Mononuclear cell (primary cell): ENCODE data around the gene PDE4D. TPM values are rescaled to one million over a fixed set of nuclear protein-coding genes. Genes with fewer than 3 reads are reported as not detected.
"Not testable (repeated sequence)": the region's sequence is repeated elsewhere in the genome, so short reads cannot be mapped to it uniquely, and the experiment has no call there.

ENCODE experiments used
- H3K27me3 ChIP-seq: 2 replicates; pipeline ENCODE4 v1.6.0; 2011; ENCODE audit warnings: low read length, control low read depth; ENCODE audit not compliant: insufficient read depth
- H3K4me1 ChIP-seq: 2 replicates; pipeline ENCODE4 v1.5.1; 2011; ENCODE audit warnings: mild to moderate bottlenecking, low read length, control low read depth; ENCODE audit not compliant: insufficient read depth
- H3K4me3 ChIP-seq: 2 replicates; pipeline ENCODE4 v1.5.1; 2011; ENCODE audit warnings: mild to moderate bottlenecking, low read length, moderate library complexity
- H3K9me3 ChIP-seq: 2 replicates; pipeline ENCODE4 v1.5.1; 2011; ENCODE audit warnings: low read depth, mild to moderate bottlenecking, control low read depth, low read length
- total RNA-seq: library from RNA; depleted of rRNA; stranded (reverse); fragments of >200 nt; gene quantifications from one replicate; pipeline ENCODE4 v1.2.3, GENCODE V29; 2012

The PDE4D gene
- total RNA-seq, 1 donor, result 171 TPM

- H3K4me3 ChIP-seq, result no peak overlapping the region
- H3K9me3 ChIP-seq, result no peaks in the 10 kb centered on the region
- no peaks in the 10 kb centered on the region for H3K27me3 ChIP-seq
- H3K4me1 ChIP-seq, result no peaks in the 10 kb centered on the region
These were observed 405.5 kb downstream of the PDE4D start for GRCh38 chr5:59487772-59488729.

GRCh38 chr5:59487068-59487686, 406.3 kb downstream of the PDE4D start:
- Histone ChIP-seq H3K9me3 (no peaks in the 10 kb centered on the region), H3K4me1 (no peaks in the 10 kb centered on the region), H3K4me3 (no peak overlapping the region), H3K27me3 (no peaks in the 10 kb centered on the region)

- Histone ChIP-seq H3K9me3 (no peaks in the 10 kb centered on the region), H3K27me3 (no peaks in the 10 kb centered on the region), H3K4me1 (no peaks in the 10 kb centered on the region), H3K4me3 (no peak overlapping the region)
These were observed 407.0 kb downstream of the PDE4D start for GRCh38 chr5:59486508-59486907.

GRCh38 chr5:59485629-59486439, 407.7 kb downstream of the PDE4D start:
- Histone ChIP-seq H3K4me3 (no peak overlapping the region), H3K9me3 (no peaks in the 10 kb centered on the region), H3K27me3 (no peaks in the 10 kb centered on the region), H3K4me1 (no peaks in the 10 kb centered on the region)

GRCh38 chr5:59485107-59485506, 408.4 kb downstream of the PDE4D start:
- Histone ChIP-seq H3K27me3 (no peaks in the 10 kb centered on the region), H3K4me3 (no peak overlapping the region), H3K4me1 (no peaks in the 10 kb centered on the region), H3K9me3 (no peaks in the 10 kb centered on the region)

GRCh38 chr5:59484618-59485017, 408.9 kb downstream of the PDE4D start:
- Histone ChIP-seq H3K27me3 (no peaks in the 10 kb centered on the region), H3K4me3 (no peak overlapping the region), H3K4me1 (no peaks in the 10 kb centered on the region), H3K9me3 (no peaks in the 10 kb centered on the region)

- Histone ChIP-seq H3K9me3 (no peaks in the 10 kb centered on the region), H3K4me3 (no peak overlapping the region), H3K4me1 (no peaks in the 10 kb centered on the region), H3K27me3 (no peaks in the 10 kb centered on the region)
These were observed 409.5 kb downstream of the PDE4D start for GRCh38 chr5:59483971-59484472.

GRCh38 chr5:59479086-59479485, 414.4 kb downstream of the PDE4D start:
- Histone ChIP-seq H3K27me3 (no peaks in the 10 kb centered on the region), H3K4me3 (no peak overlapping the region), H3K4me1 (no peaks in the 10 kb centered on the region), H3K9me3 (no peaks in the 10 kb centered on the region)

- H3K27me3 ChIP-seq, result no peaks in the 10 kb centered on the region
- no peak overlapping the region for H3K4me3 ChIP-seq
- no peaks in the 10 kb centered on the region for H3K9me3 ChIP-seq
- H3K4me1 ChIP-seq, result no peaks in the 10 kb centered on the region
These were observed 419.2 kb downstream of the PDE4D start for GRCh38 chr5:59474324-59474723.

- Histone ChIP-seq H3K27me3 (no peaks in the 10 kb centered on the region), H3K4me3 (no peak overlapping the region), H3K4me1 (no peaks in the 10 kb centered on the region), H3K9me3 (no peaks in the 10 kb centered on the region)
These were observed 419.9 kb downstream of the PDE4D start for GRCh38 chr5:59473611-59474010.

GRCh38 chr5:59471463-59471862, 422.1 kb downstream of the PDE4D start:
- no peaks in the 10 kb centered on the region for H3K27me3 ChIP-seq
- no peak overlapping the region for H3K4me3 ChIP-seq
- no peaks in the 10 kb centered on the region for H3K4me1 ChIP-seq
- no peaks in the 10 kb centered on the region for H3K9me3 ChIP-seq

- no peaks in the 10 kb centered on the region for H3K9me3 ChIP-seq
- no peaks in the 10 kb centered on the region for H3K27me3 ChIP-seq
- no peaks in the 10 kb centered on the region for H3K4me1 ChIP-seq
- H3K4me3 ChIP-seq, result no peak overlapping the region
These were observed 425.6 kb downstream of the PDE4D start for GRCh38 chr5:59467969-59468368.

GRCh38 chr5:59466271-59466670, 427.3 kb downstream of the PDE4D start:
- Histone ChIP-seq H3K4me3 (no peak overlapping the region), H3K4me1 (no peaks in the 10 kb centered on the region), H3K9me3 (no peaks in the 10 kb centered on the region), H3K27me3 (no peaks in the 10 kb centered on the region)

- Histone ChIP-seq H3K4me3 (no peak overlapping the region), H3K4me1 (no peaks in the 10 kb centered on the region), H3K9me3 (no peaks in the 10 kb centered on the region), H3K27me3 (no peaks in the 10 kb centered on the region)
These were observed 428.6 kb downstream of the PDE4D start for GRCh38 chr5:59464969-59465368.

- H3K4me1 ChIP-seq, result not testable (repeated sequence)
These were observed 429.8 kb downstream of the PDE4D start for GRCh38 chr5:59463618-59464166.

More at GRCh38 chr5:59463618-59464166, 429.8 kb downstream of the PDE4D start:
- not testable (repeated sequence) for H3K27me3 ChIP-seq, H3K9me3 ChIP-seq, H3K4me3 ChIP-seq
